Stimulated activated naive CD4-positive, alpha-beta T cell treated with Interleukin-2 at 50 U/mL for 16 hours (primary cell): ENCODE data around the gene MYH2.
"Not testable (repeated sequence)": the region's sequence is repeated elsewhere in the genome, so short reads cannot be mapped to it uniquely, and the experiment has no call there.

Experiments
- DNase-seq: peaks from one replicate; lab custom pipeline; 2025; lab: John Stamatoyannopoulos, UW

Gene MYH2

GRCh38 chr17:10549096-10549842, at the start of gene MYH2:
Gene MYH2 (minus strand): TSS chr17:10549658. CDS start chr17:10547920, 1,738 bp downstream.
- DNase-seq: no peak

GRCh38 chr17:10598621-10599020, 49.2 kb upstream of the MYH2 start:
- no peak for DNase-seq

GRCh38 chr17:10589553-10590145, 40.2 kb upstream of the MYH2 start:
- no peak for DNase-seq

GRCh38 chr17:10585529-10585928, 36.1 kb upstream of the MYH2 start:
- no peak for DNase-seq

- DNase-seq: no peak
Measured at GRCh38 chr17:10583834-10584233, 34.4 kb upstream of the MYH2 start.

GRCh38 chr17:10579270-10579669, 29.8 kb upstream of the MYH2 start:
- DNase-seq: no peak

GRCh38 chr17:10574324-10574723, 24.9 kb upstream of the MYH2 start:
- no peak for DNase-seq

GRCh38 chr17:10563991-10564660, 14.7 kb upstream of the MYH2 start:
- DNase-seq: no peak

GRCh38 chr17:10558049-10558448, 8.6 kb upstream of the MYH2 start:
- no peak for DNase-seq

GRCh38 chr17:10557422-10557821, 8.0 kb upstream of the MYH2 start:
- no peak for DNase-seq

- DNase-seq: no peak
Measured at GRCh38 chr17:10556301-10557005, 7.0 kb upstream of the MYH2 start.

- no peak for DNase-seq
Measured at GRCh38 chr17:10550014-10550413, 556 bp upstream of the MYH2 start.

GRCh38 chr17:10547351-10547750, 2.1 kb downstream of the MYH2 start:
- DNase-seq: no peak

GRCh38 chr17:10543486-10543885, 6.0 kb downstream of the MYH2 start:
- not testable (repeated sequence) for DNase-seq

- DNase-seq: not testable (repeated sequence)
Measured at GRCh38 chr17:10541179-10541578, 8.3 kb downstream of the MYH2 start.

GRCh38 chr17:10532026-10532425, 17.4 kb downstream of the MYH2 start:
- DNase-seq: no peak

GRCh38 chr17:10527419-10527818, 22.0 kb downstream of the MYH2 start:
- no peak for DNase-seq

GRCh38 chr17:10526517-10526916, 22.9 kb downstream of the MYH2 start:
- DNase-seq: no peak

- no peak for DNase-seq
Measured at GRCh38 chr17:10523064-10523463, 26.4 kb downstream of the MYH2 start.

- DNase-seq: no peak
Measured at GRCh38 chr17:10521949-10522348, 27.5 kb downstream of the MYH2 start.

- DNase-seq: no peak
Measured at GRCh38 chr17:10518271-10519037, 31.0 kb downstream of the MYH2 start, which contains the start of gene MYH1. Gene MYH1 (minus strand): TSS chr17:10518542. CDS start chr17:10516642, 1,900 bp downstream.

- DNase-seq: no peak
Measured at GRCh38 chr17:10516638-10517037, 32.8 kb downstream of the MYH2 start.
